ENCODE results near the gene NRP2. TPM values are rescaled to one million over a fixed set of nuclear protein-coding genes. Genes with fewer than 3 reads are reported as not detected.

NRP2 gene
- total RNA-seq, 1 experiment from 2014 or later: 115 TPM

- no peak for DNase-seq (ENCODE audit: low read depth)
Measured at GRCh38 chr2:205752296-205752820, 70.1 kb downstream of the NRP2 start.

- peak; percentile 70 for DNase-seq (ENCODE audit: low read depth)
Measured at GRCh38 chr2:205752924-205753323, 70.6 kb downstream of the NRP2 start.

- DNase-seq (ENCODE audit: low read depth): no peak
Measured at GRCh38 chr2:205754285-205754923, 72.1 kb downstream of the NRP2 start.

- peak; percentile 74 for DNase-seq (ENCODE audit: low read depth)
Measured at GRCh38 chr2:205754924-205755321, 72.6 kb downstream of the NRP2 start.

- no peak for DNase-seq (ENCODE audit: low read depth)
Measured at GRCh38 chr2:205755923-205756322, 73.6 kb downstream of the NRP2 start.

GRCh38 chr2:205757271-205757670, 75.0 kb downstream of the NRP2 start:
- DNase-seq (ENCODE audit: low read depth): no peak

GRCh38 chr2:205758051-205758450, 75.8 kb downstream of the NRP2 start:
- no peak for DNase-seq (ENCODE audit: low read depth)

- DNase-seq (ENCODE audit: low read depth): no peak
Measured at GRCh38 chr2:205758500-205758899, 76.2 kb downstream of the NRP2 start.

- no peak for DNase-seq (ENCODE audit: low read depth)
Measured at GRCh38 chr2:205759257-205759656, 77.0 kb downstream of the NRP2 start.

GRCh38 chr2:205759732-205760131, 77.4 kb downstream of the NRP2 start:
- no peak for DNase-seq (ENCODE audit: low read depth)

- no peak for DNase-seq (ENCODE audit: low read depth)
Measured at GRCh38 chr2:205760157-205760556, 77.9 kb downstream of the NRP2 start.

GRCh38 chr2:205761421-205761820, 79.1 kb downstream of the NRP2 start:
- DNase-seq (ENCODE audit: low read depth): no peak

- no peak for DNase-seq (ENCODE audit: low read depth)
Measured at GRCh38 chr2:205762881-205763280, 80.6 kb downstream of the NRP2 start.

- peak; percentile 75 for DNase-seq (ENCODE audit: low read depth)
Measured at GRCh38 chr2:205763708-205764211, 81.5 kb downstream of the NRP2 start.

GRCh38 chr2:205764270-205764746, 82.0 kb downstream of the NRP2 start:
- no peak for DNase-seq (ENCODE audit: low read depth)

GRCh38 chr2:205765151-205765550, 82.8 kb downstream of the NRP2 start:
- DNase-seq (ENCODE audit: low read depth): no peak

GRCh38 chr2:205766779-205767359, 84.6 kb downstream of the NRP2 start:
- DNase-seq (ENCODE audit: low read depth): peak; percentile 51

- no peak for DNase-seq (ENCODE audit: low read depth)
Measured at GRCh38 chr2:205767617-205768016, 85.3 kb downstream of the NRP2 start.

- no peak for DNase-seq (ENCODE audit: low read depth)
Measured at GRCh38 chr2:205768341-205768740, 86.0 kb downstream of the NRP2 start.

- no peak for DNase-seq (ENCODE audit: low read depth)
Measured at GRCh38 chr2:205768815-205769494, 86.7 kb downstream of the NRP2 start.

GRCh38 chr2:205769495-205769850, 87.2 kb downstream of the NRP2 start:
- DNase-seq (ENCODE audit: low read depth): peak; percentile 63

GRCh38 chr2:205769879-205770278, 87.6 kb downstream of the NRP2 start:
- no peak for DNase-seq (ENCODE audit: low read depth)

- DNase-seq (ENCODE audit: low read depth): no peak
Measured at GRCh38 chr2:205770577-205770976, 88.3 kb downstream of the NRP2 start.

Measured in Daoy (cell line).